Stimulated activated CD4-positive, alpha-beta T cell treated with anti-CD3 and anti-CD28 coated beads, Interleukin-4, amount 100 ng/mL, for 48 hours (primary cell): Measurements from ENCODE around the gene CHMP4B.
"Not testable (repeated sequence)": the region's sequence is repeated elsewhere in the genome, so short reads cannot be mapped to it uniquely, and the experiment has no call there.

Source experiments
- DNase-seq, 2 donors: peaks; one replicate each; pipeline ENCODE4 v3.0.0-alpha.2; 2020; ENCODE audit warnings: low read depth in 2 of 2

Gene CHMP4B

DNA sequence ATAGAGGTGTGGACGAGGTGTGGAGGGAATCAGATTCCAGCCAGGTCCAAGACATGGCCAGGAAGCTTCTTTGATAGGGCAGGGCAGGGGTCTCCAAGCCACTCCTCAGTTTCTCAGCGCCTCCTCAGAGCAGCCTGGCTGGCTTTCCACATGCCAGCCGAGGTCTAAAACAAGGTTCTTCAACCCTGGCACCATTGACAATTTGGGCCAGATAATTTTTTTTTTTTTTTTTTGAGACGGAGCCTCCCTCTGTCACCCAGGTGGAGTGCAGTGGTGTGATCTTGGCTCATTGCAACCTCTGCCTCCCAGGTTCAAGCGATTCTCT, 21.3 kb upstream of the CHMP4B start:
- DNase-seq, result no peak

DNA sequence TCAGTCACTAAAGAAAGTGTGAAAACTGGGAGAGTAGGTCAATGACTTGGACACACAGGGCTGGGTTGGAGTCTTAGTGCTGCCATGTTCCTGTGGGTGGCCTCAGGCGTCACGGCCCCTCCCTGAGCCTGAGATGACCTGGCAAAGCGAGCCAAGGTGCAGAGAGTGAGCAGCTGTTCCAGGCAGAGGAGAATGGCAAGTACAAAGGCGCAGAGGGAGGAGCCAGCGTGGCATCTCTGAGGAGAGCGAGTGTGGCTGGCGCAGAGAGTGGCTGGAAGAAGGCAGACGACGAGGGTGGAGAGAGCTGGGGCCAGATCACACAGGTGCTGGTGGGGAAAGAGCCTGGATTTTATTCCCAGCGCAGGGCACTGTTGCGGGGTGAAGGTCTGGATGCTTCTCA, 20.6 kb upstream of the CHMP4B start:
- no peak for DNase-seq

DNA sequence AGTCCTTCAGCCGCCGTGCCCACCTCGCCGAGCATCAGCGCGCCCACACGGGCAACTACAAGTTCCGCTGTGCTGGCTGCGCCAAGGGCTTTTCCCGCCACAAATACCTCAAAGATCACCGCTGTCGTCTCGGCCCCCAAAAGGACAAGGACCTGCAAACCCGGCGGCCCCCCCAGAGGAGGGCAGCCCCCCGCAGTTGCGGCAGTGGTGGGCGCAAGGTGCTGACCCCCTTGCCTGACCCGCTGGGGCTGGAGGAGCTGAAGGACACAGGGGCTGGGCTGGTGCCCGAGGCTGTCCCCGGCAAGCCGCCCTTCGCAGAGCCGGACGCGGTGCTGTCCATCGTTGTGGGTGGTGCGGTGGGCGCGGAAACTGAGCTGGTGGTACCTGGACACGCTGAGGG, 20.1 kb upstream of the CHMP4B start:
- no peak for DNase-seq

DNA sequence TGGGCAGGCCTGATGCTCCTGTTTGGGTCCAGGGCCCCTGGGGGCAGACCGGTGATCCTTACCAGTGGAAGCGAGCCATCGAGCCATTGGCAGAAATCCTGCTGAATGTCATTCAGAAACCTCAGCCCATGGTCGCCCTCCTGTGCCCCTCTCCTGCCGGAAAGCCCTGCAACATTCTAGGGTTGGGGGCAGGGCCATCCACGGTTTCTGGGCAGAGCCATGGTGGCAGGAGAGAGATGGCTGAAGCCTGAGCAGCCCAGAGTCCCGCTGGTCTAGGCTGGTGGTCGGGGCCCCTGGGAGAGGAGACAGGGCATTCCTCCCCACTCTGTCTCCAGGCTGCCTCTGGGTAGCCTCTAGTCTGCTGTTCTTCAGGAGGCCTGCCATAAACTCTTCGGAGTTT, 19.6 kb upstream of the CHMP4B start:
- DNase-seq, result no peak

DNA sequence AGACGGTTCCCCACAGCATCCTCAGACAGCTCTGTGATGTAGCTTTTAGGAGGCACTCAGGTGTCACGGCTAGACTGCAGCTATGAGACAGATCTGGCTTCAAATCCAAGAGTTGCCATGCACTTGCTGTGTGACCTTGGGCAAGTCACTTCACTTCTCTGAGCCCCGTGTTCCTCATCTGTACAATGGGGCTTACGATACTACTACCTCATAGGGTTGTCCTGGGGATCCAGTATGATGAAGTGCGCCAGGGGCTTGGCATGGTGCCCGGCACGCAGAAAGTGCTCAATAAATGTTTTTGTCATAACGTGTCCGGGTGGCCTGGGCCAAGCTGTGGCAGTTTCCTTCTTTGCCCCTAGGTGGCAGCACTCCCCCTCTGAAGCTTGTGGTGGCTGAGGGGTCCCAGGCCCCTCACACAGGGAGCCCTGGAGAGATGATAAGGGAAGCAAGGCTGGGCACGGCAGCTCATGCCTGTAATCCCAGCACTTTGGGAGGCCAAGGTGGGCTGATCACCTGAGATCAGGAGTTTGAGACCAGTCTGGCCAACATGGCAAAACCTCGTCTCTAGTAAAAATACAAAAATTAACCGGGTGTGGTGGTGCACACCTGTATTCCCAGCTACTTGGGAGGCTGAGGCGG, 19.1 kb upstream of the CHMP4B start:
- peak; percentile 18 to 48 for DNase-seq

DNA sequence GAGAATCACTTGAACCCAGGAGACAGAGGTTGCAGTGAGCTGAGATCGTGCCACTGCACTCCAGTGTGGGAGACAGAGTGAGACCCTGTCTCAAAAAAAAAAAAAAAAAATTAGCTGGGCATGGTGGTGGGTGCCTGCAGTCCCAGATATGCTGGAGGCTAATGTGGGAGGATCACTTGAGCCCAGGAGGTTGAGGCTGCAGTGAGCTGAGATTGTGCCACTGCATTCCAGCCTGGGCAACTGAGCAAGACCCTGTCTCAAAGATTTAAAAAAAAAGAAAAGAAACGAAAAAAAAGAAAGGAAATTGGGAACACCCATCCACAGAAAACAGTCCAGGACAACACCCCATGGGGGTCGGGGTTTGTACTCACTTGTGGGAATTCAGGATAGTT, 18.6 kb upstream of the CHMP4B start:
- DNase-seq, result not testable (repeated sequence)

DNA sequence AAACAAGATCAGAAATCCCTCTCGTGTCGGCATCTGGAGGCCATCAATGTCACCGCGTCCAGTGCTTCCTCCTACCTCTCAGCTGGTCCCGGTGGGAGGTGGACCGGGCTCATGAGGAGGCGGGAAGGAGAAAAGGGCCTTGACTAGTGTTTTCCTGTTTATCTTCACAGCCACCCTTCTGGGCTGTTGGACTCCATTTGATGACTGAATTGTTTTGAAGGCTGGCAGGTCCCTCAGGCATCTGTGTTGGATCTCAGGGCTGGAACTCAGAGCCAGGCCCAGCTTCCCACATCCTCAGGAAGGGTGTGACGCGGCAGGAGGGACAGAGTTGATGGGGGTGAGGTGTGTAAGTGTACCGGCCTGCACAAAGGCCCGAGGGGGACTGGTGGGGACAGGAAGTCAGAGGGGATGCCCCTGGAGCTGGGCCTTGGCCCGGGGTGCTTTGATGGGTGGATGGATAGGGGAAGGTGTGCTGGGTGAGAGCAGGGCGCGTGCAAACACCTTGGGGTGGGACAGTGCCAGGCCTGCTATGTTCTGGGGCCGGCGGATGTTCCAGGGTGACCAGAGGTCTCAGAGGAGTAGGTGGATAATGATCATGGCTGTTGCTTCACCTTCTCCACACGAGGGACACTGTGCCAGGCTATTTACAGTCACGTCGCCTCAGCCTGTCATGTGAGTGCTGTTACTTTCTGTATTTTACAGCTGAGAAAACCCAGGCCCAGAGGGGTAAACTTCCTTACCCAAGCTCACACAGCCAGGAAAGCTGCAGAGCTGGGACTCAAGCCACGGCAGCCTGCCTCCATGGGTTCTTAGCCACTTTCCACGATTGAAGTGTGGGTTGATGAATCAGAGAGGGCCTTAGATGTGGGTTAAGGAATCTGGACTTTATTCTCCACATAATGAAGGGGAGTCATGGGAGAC, 17.9 kb upstream of the CHMP4B start:
- DNase-seq, result no peak

DNA sequence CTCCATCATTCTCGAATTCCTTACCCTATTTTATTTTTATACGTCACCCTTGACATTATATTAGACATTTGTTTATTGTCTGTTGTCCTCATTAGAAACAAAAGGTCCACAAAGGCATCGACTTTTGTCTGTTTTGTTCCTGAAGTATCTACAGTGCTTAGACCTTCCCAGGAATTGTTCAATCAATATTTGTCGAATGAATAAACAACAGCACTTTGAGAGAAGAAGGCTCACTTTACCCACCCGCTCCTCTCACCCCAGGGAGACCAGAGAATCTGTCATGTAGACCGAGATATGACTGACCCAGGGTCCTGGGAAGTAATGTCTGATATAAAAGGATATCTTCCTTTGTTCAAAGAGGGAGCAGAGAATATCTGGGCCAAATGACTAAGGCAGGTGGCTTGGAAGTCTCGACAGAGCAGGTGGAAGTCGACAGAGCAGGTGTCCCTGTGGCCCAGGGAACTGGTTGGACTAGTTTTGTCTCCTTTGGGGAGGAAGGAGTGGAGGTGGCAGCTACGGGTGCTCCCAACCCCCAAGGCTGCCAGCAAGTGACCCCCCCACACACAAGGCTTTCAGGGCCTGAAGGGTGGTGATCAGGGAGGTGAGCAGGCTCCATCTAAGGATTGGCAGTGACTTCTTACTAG, 14.8 kb upstream of the CHMP4B start:
- DNase-seq, result no peak

DNA sequence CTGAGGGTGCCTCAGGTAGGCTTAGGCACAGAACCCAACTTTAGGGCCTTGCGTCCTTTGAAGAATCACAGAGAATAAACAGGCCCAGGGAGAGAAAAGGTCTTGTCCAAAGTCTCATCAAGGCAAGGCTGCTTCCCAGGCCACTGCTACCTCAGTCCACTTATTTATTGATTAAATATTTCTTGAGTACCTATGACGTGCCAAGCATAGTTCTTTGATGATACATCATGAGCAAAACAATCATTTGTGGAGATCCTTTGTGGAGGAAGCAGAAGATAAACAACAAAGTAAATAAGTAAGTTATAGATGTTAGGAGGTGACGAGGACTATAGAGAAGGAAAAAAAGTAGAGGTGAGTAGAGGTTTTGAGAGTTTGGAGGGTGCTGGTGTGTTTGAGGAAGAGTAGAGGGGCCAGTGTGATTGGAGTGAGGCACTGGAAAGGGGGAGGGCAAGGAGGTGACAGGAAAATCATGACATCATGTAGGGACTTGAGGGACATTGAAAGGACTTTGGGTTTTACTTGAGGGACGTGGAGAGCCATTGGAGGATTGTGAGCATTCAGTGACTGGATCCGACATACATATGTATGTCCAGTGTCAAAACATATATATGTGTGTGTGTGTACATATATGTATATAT, 14.1 kb upstream of the CHMP4B start:
- no peak for DNase-seq

DNA sequence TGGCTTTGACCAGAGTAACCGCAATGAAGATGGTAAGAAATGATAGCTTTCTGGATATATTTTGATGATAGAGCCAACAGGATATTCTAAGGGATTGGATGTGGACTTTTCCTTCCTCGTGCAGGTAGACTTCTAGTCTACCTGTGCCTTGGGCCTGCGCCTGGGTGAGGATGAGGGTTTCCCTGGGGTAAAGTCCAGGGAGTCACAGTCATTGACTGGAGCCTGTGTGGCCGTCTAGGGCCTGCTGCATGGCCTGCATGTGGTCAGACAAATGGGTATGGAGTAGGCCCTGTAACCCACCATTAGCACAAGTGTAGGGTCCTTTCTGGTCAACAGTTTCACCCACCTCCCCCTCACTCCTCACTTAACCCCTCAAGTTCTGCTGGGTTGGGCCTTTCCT, 12.7 kb upstream of the CHMP4B start:
- DNase-seq, result no peak

DNA sequence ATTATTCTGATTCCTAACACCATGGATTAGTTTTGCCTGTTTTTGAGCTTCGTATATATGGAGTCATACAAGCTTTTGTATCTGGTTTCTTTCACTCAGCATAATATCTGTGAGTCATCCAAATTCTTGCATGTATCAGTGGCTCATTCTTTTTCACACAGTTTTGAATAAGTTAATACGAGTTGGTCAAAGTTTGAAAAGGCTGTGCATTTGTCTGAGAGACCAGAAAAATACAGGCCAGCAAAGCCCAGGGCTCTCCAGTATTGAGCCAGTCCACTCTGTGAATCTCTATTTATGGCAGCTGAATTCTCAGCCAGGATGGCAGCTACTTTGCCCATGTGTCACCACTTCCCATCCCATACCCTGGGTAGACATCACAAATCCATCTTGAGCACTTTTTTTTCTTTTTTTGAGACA, 7.2 kb upstream of the CHMP4B start:
- DNase-seq, result no peak

DNA sequence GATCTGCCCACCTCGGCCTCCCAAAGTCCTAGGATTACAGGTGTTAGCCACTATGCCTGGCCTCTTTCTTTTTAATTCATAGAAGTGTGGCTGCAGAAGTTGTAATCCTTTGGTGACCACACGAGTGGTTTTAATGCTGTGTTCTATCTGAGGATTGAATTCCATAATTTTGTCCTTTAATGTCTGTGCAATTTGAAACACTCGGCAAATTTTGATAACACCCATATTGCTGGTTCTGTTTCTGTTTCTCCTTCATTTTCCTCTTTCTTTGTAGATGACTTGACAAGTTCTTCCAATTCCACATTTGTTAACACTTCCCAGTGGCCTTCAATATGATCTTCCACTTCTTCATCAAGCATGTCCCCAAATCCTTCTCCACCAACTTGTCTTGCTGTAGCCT, 2.8 kb upstream of the CHMP4B start:
- no peak for DNase-seq

DNA sequence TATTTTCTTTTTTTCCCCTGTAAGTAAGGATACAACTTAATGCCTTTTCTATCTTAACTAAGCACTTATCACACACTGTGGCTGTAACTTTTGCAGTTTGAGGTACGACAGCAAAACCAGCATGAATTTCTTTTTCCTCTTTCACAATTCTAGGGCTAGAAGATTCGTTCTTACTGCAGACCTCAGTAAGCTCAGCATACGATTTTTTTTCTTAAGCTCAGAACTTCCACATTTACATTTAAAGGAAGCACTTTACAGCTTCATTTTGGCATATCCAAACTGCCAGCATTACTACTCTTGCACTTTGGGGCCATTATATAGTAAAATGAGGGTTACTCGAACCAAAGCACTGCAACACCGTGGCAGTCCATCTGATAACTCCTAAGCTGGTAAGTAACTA, 889 bp upstream of the CHMP4B start:
- no peak for DNase-seq

DNA sequence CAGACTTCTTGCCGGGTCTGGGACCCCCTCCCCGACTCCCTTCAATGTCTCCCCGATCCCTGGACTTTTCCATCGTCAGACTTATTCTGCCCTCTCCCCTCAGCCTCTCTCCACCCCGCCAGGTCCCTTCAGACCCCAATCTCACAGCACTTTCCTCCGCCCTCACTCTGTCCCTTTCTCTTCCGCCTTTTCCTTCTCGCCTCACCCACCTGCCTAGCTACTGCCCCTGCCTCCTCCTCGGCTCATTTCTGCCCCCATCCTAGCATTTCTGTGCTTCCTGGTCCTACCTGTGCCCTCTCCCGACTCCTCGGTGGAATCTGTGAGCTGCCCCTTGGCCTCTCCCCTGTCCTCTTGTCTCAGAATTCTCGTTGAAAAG, 616 bp downstream of the CHMP4B start:
- DNase-seq, result no peak

DNA sequence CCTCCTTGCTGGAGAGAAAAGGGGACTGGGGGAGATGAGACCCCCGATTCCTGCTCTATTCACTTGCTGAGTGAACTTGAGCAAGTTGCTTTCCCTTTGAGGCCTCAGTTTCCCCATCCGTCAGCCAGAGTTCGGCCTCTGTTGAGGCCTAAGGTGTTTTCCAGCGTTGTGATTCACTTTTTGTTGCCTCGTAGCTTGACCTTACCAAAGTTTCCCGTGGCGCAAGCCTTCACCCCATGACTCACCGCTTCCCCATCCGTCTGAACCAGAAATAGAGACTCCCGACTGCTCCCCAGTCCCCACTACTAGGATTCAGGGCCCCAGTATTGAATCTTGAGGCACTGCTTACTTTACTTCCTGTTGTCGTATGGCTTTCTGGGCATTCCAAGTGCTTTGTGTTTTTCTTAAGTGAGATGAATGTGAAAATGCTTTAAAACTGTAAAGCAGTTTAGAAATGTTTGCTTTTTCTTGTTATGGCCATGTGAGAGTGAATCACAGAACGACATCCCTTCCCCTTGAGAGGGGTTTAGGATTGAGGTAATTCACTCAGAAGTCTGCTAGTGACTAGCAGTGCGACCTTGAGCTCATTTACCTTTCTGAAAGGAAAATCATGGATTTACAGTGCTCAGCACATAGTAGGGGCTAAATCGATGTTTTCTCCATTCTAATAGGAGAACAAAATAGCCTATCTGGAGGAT, 1.2 kb downstream of the CHMP4B start:
- DNase-seq, result peak in 1 of 2 donors; percentile 29

DNA sequence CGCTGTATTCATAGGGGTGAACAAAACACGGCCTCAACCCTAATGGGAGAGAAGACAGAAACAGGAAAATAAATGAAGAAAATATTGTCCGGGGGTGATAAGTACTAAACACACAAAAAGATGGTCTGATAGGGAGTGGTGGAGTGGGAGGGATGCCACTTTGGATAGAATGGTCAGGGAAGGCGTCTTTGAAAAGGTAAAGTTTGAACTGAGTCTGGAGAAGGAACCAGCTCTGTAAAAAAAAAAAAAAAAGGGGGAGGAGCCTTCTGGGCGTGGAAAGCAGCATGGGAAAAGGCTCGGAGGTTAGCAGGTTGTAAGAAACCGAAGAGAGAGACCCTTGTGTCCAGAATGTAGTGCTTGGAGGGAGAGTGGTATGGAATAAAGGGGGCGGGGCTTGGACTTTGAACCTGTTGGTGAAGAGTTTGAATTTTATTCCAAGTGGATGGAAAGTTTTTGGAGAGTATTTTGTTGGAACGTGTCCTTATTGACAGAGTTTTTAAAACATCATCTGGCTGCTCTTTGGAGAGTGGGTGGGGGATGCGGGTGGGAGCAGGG, 1.8 kb downstream of the CHMP4B start:
- no peak for DNase-seq

DNA sequence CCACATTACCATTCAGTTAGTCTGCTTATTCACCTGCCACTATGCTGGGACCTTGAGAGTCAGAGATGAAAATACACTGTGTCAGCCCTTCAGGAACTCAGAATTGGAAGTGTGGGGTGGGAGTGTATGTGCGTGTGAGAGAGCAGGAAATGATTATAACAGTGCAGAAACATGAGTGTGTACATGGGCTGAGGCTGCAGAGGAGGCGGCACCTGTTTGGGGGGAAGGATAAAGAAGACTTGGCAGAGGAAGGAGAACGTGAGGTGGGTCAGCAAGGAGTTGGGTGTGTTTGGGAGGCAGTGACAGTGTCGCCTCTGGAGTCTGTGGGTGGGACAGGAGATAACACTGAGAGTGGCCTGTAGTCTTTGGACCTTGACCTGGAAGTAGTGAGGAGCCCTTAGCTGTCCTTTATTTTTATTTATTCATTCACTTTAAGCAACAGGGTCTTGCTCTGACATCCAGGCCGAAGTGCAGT, 3.1 kb downstream of the CHMP4B start:
- DNase-seq, result no peak

DNA sequence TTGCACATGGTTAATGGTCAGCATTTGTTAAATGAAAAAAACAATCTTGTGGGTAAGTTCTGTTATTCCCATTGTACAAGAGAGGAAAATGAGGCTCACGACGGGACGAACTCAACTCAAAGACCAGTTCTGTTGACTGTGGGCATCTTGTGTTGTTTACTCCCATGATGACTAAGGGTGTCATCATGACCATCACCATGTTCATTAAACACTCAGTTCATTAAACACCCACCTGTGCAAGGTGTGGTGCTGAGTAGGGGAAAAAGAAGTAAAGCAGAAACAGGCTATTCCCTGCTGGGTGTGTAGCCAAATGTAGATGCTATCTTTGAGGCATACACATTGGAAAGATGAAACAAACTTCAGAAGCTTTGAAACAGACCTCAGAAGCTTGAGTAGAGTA, 4.5 kb downstream of the CHMP4B start:
- DNase-seq, result no peak

DNA sequence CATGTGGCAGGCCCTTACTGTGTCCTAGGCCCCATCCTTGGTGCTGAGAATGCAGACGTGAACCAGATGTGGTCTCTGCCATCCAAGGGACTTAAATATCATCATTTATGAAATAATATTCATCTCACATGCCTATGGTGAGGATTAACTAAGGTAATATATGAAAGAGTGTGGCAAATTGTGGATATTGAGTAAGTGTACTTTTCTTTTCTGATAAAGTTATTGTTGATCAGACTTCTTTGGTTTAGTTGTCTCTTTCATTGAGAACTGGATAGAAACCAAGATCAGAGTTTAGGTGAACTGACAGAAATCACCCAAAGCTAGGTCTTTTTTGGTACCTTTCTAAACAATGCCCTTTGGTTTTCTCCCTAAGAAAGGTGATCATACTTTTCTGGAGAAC, 5.0 kb downstream of the CHMP4B start:
- DNase-seq, result no peak

DNA sequence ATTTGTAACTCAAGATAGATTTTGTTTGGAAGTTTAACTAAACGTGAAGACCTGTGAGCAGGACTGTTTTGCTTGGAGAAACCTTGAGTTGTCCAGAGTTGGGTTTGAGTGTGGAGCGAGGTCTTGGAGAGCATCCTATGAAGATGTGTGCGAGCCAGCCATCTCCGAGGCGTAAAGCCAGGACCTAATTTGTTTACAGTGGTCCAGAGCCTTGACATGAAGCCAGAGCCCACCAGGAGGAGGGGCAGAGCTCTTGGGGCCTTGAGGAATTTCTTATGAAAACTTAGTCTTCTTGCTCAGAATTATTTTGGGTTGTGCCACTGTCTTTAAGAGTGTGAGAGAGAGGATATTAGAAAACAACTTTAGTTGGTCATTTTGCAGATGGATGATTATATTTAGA, 6.3 kb downstream of the CHMP4B start:
- no peak for DNase-seq

DNA sequence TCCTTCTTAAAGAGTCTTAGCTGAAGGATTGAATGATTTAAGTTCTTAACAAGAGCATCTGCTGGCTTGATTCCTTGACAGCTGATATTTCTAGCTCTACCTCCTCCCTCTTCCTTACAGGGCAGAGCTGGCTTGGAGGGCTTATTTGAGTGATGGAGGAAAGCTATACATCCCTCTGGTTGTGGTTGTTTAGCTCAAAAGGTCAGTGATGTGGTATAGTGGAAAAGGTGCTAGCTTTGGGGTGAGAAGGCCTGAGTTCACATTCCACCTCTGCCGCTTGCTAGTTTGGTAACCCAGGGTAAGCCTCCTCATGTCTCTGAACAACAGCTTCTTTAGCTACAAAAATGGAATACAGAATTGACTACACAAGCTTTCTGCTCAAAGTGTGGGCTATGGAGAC, 8.3 kb downstream of the CHMP4B start:
- DNase-seq, result no peak

DNA sequence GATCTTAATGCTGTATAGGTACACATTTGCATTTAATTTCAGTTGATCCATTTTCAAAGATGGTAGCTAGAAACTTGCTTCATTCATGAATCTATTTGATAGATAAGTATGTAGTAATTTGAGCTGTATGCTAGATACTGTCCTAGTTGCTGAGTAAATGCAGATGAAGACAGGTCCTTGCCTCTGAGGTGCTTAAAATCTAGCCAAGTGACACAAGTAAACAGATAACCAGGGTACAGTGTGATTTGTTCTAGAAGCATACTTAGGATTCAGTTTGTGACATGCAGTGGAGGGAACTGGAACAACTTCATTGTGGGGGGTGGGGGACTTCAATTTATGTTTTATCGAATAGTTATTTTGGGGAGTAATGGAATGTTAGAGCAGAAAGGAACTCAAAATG, 9.2 kb downstream of the CHMP4B start:
- DNase-seq, result no peak
